IMR-90 (cell line): Measurements from ENCODE around the gene LTBP1.

Experiments used
- BHLHE40 ChIP-seq: fragments of 150-350 bp; IDR thresholded peaks from 2 replicates; pipeline ENCODE4 v1.6.1; 2016; ENCODE audit warnings: mild to moderate bottlenecking, low read depth, low read length
- MAZ ChIP-seq: IDR thresholded peaks from 2 replicates; pipeline ENCODE4 v1.6.1; 2012; ENCODE audit warnings: low read depth, mild to moderate bottlenecking, low read length, improper control_type of control experiment, moderate library complexity, borderline replicate concordance
- MXI1 ChIP-seq: IDR thresholded peaks from 2 replicates; pipeline ENCODE4 v1.6.1; 2012; ENCODE audit warnings: low read depth, mild to moderate bottlenecking, low read length, moderate library complexity, borderline replicate concordance
- POLR2A ChIP-seq: IDR thresholded peaks from 2 replicates; pipeline ENCODE4 v1.6.1; 2012; ENCODE audit warnings: mild to moderate bottlenecking, low read depth, low read length
- SMC3 ChIP-seq: fragments of 150-350 bp; IDR thresholded peaks from 2 replicates; pipeline ENCODE4 v1.6.1; 2016; ENCODE audit warnings: low read depth, mild to moderate bottlenecking, antibody characterized with exemption, low read length, moderate library complexity

DNA sequence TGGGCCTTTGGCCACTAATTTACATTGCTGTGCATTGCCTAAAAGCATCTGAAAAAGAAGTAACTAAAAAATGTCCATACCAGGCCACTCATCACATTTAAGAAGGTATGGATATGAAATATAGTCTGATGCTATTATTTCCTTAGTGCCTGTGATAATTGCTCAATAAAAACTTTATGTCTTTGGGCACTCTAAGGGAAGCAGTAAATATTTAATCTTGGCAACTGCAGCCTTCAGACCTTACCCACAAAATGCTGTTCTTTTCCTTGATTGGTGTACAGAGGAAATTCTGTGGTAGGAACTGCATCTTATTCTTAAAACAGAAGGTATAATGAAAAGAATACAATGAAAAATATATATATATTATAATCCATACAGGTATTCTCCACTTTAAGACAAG is 403.9 kb downstream of the LTBP1 start:
- no peak for TF ChIP-seq MXI1
- TF ChIP-seq BHLHE40 = no peak
- TF ChIP-seq MAZ = no peak
- TF ChIP-seq POLR2A = no peak
- no peak for TF ChIP-seq SMC3
